Mammary epithelial cell (primary cell): Measurements from ENCODE around the gene GPAT3.

Experiments used
- CTCF ChIP-seq, 2 donors: IDR thresholded peaks in 1 of 2; conservative IDR thresholded peaks in 1 of 2; 2 replicates each; pipeline ENCODE4 v1.5.1; 2011 to 2012; ENCODE audit warnings: inconsistent platforms in 2 of 2, low read length in 2 of 2, mild to moderate bottlenecking in 2 of 2, control low read depth in 1 of 2, low read depth in 1 of 2; ENCODE audit not compliant: insufficient read depth in 1 of 2; ENCODE audit errors: extremely low read depth in 1 of 2
- EZH2 ChIP-seq: IDR thresholded peaks from 2 replicates; pipeline ENCODE4 v1.6.1; 2012; ENCODE audit warnings: low read length, inconsistent platforms, borderline replicate concordance

GRCh38 chr4:83489711-83490326 lies 46.1 kb upstream of the GPAT3 start:
- TF ChIP-seq EZH2 (no peak), CTCF (conservative IDR thresholded peaks at IDR 0.05 in 1 of 2, IDR thresholded peaks at IDR 0.05 in 1 of 2; ENCODE audit: extremely low read depth in 1 of 2, insufficient read depth in 1 of 2, low read depth in 1 of 2, low read length in 2 of 2) (no peak)
